HG02938 (cell line): ENCODE results near the gene NFE2L1.
A peak's percentile ranks its signal among the peaks of the same experiment; 100 is the strongest.
"Not testable (repeated sequence)": the region's sequence is repeated elsewhere in the genome, so short reads cannot be mapped to it uniquely, and the experiment has no call there.

ENCODE experiments used
- ATAC-seq: cut with Tn5 transposase; IDR thresholded peaks from one replicate; pipeline ENCODE4 v1.9.1; 2021; ENCODE audit warnings: mild to moderate bottlenecking, moderate library complexity; ENCODE audit not compliant: unreplicated experiment

Gene NFE2L1

DNA sequence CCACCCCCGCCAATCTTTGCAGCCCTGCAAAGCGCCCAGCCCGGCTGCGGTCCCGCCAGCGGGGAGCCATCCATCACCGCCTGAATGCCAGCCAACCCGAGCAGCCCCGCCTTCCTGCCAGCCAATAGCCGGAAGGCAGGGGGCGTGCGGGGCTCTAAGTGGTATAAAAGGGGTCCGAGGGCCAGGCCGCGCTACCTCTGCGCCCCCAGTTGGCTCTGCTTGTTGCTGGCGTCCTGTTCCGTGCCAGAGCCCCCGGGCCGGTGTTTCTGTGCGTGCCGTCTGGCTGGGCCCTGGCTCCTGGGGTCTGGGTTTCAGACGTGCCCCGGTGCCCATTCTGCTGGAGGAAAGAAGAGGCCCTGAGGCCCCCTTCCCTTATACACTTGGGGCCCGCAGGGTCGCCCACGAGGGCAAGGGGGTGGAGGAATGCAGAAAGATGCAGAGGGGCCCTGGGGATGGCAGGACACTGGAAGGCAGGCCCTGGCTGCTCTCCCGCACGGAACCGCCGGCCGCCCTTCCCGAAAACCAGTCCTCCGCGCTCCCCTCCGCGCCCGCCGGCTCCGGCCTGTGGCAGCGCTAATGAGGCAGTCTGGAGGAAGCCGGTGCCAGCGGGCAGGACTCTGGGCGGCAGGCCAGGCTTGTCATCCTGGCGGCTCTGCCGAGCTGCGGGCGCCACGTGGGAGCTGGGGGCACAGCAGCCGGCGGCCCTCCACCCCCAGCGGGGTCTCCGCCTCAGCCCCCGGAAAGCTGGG is 24.6 kb upstream of the NFE2L1 start:
- no peak for ATAC-seq

DNA sequence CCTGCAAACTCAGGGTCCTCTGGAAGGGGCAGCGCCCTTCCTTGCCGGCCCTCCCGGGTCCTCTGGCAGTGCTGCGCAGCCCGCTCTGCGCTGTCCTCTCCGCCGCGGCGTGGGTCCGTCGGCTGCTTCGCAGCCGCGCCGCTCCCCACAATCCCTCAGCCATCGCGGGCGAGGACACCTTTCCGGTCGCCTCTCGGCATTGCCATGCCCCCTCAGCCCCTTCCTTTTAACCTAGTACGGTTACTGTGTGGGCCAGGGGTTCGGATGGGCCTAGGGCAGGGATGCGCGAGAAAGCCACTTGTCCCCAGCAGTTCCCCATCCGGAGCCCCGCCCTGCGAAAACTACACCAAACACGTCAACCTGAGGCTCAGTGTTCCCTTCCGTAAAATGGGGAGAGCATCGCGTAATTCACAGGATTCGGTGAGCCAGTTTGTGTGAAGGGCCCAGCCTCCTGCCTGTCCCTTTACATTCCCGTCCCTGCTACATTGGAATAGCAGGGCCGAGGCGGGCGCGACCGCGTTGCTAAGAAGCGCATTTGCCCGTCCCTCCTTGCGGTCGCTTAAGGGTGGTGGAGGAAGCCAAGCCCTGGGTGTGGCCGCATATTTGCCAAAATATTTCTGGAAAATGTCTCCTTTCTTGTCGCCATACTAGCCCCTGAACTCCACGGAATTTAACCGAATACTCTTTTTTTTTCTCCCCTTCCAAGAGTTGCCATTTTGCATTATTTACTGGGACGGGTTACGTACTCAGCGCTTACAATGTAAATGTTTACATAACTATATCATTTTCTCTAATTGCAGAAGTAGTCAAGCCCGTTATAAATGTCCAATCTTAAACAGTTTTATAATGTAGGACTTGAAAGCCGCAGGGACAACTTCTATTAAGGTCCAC is 23.8 kb upstream of the NFE2L1 start:
- ATAC-seq, result peak; percentile 4

DNA sequence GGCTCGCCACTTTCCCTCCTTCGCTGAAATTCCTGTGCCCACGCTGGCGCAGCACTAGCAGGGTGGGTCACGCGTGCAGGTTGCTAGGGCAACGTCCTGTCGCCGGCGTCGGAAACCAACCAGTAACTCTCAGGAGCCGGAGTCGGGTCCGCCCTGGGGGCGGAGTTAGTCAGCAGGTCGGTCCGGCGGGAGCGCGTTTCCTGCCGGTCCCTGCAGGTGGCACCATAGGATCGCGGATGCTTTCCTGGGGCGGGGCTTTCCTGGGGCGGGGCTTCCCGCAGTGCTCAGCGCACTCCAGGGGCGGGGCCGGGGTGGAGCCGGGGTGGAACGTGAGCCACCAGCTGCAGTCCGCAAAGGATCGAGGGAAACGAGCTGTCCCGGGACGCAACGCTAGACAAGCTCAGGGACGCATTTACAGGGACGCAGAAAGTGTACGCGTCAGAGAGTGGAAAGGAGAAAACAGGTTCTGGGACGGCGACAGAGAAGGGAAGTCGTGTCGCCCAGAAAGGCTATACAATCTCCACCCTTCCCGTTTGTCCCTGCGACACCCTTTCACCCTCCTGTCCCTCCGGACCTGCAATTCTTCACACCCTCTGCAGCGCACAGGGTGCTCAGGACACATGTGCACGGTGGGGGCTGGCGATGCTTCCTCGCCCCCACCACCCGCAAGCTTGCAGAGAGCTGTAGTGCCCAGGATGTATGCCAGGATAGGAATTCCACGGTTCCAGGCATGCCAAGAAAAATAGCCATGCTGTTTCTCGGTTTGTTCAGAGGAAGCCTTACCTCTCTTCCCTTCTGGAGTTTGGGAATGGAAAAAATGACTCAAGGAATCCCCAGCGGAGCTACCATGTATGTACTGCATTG is 22.9 kb upstream of the NFE2L1 start:
- ATAC-seq, result peak; percentile 82

DNA sequence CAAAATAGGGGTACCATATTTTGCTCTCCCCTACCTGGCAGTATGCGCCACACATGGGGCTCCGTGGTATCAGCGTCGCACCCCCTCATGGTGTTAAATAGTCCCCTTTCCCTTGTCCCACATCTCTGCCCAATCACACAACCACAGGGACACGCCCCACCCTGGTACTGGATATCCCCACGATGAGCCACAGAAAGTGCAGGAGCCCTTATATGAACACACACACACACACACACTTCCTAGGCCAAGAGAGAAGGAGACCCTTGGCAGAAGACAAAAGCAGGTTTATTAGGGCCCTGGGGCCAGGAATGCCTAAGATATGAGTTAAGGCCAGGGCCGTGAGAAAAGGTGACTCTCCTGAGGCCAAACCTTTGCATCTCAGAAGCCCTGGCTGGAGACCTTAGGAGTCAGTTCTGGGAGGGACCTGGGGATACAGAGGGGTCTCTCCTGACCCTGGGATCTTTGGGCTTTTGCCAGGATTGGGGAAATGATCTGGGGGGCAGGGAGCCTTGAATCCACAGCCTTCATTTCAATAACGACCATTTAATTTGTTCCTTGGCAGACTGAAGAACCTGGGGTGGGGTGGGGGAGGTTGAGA is 22.2 kb upstream of the NFE2L1 start:
- no peak for ATAC-seq

DNA sequence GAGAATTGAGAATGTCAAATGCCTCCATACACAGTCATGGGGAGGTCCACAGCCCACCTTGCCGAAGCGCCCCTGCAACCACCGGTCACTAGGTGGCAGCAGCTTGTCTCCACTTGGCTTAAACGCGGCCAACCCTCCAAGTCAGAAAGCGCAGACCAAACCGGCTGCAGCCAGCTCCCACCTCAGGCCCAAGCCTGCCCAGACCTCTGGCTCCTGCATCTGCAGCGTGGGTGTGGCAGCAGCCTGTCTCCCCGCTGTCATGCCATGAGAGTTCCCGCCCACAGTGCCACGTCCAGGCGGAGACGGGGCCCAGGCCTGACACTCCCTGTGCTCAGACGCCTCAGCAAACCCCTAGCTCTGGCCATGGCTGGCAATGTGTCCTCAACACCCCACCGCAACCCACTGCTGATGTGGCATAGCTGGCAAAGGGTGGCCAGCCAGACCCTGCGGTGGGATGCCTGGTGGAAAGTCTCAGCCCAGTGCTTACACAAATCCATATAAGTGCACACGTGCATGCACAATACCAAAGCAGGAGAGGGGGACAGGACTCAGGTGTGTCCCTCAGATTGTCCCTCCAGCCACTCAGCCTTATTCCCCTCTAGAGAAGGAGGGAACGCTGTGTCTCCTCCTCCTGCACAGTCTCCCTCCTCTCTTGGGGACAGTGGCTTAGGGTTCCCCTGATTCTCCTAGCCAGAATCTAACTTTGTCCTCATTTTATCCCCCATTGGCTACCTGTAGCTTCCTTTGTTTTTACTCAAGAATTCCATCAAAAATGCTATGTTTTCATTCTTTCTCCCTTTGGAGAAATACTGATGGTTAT is 21.4 kb upstream of the NFE2L1 start:
- no peak for ATAC-seq

DNA sequence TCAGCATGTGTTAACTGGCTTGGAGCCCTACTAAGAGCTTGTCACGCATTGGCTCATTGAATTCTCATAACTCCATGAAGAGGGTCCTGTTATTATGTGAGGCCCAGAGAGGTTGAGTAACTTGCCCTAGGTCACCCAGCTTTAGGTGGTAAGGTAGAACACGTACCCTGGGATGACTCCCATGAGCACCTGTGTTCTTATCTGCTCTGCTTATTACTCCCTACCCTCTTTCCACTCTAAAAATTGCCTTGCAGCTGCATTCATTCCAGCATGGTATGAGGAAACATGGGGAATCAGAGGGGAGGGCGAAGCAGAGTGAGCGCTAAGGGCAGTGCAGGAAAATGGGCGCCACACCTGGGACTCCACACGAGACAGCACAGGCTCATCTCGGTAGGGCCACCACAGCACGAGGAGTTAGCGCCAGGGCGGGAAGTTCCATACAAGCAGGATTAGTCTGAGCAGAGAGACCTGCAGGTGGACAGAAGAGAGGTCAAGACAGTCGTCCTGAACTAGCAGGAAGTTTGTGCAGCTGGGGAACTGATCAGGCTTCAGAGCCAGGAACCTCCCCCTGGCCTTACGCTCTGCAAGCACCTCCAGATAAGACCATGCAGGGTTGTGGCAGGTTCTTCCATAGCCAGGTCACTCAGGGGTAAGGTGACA is 20.7 kb upstream of the NFE2L1 start:
- no peak for ATAC-seq

DNA sequence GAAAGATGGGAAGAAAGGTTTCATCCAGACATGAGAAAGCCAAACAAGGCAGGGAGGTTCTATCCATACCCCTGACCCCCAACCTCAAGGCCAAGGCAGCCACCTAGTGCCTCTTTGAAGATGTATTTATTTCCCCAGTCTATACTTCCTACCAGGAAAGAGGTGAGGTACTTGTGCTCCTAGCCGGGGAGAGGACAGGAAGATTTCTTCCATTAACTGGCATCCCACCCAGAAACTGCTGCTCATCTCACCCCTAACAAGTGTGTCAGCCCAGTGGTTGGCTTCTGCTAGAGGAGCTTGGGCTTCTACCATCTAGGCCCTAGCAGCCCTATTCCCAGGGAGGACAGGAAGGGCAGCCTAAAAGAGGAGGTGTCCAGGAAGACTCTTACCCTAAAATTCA is 19.4 kb upstream of the NFE2L1 start:
- ATAC-seq, result no peak

DNA sequence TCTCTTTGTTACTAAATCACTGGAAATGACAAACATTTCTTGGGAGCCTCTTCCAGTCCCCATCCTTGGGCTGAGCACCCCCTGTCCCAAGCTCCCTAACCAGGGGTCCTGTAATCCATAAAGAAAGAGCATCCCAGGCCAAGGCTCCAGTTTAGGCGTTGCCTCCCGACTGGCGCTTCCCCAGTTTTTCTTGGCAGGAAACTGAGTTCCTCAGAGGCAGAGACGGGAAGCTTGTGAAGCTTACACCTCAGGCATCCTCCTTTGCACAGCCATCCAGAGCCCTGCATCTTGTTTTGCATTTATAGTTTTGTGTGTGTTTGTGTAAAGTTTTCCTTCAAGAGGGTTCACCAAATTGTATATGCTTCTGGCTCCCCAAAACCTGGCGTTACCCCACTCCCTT is 17.6 kb upstream of the NFE2L1 start:
- ATAC-seq, result no peak

DNA sequence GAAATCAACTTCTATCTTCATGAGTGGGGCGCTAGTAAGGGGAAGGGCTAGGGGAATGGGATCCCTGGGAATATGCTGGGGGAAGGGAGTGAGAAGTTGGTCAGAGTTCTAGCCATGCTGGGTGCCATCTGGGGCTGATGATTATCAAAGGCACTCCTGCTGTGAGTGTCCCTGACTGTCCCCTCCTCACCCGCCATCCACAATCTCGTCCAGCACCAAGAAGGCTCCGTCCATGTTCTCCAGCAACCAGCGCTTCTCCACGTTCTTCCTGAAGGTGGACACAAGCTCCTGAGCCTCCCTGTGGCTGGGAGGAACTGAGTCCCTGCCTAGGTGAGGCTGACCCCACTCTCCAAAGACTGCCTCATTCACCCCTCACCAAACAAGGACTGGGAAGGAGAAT is 16.2 kb upstream of the NFE2L1 start:
- ATAC-seq, result no peak

DNA sequence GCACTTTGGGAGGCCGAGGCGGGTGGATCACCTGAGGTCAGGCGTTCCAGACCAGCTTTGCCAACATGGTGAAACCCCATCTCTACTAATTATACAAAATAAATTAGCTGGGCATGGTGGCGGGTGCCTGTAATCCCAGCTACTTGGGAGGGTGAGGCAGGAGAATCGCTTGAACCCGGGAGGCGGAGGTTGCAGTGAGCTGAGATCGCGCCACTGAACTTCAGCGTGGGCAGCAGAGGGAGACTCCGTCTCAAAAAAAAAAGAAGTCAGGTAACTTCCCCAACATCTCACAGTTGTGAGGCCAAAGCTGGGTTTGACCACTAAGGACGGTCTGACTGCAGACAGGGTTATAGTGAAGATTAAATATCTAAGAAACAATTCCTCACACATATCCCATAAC is 13.4 kb upstream of the NFE2L1 start:
- not testable (repeated sequence) for ATAC-seq

DNA sequence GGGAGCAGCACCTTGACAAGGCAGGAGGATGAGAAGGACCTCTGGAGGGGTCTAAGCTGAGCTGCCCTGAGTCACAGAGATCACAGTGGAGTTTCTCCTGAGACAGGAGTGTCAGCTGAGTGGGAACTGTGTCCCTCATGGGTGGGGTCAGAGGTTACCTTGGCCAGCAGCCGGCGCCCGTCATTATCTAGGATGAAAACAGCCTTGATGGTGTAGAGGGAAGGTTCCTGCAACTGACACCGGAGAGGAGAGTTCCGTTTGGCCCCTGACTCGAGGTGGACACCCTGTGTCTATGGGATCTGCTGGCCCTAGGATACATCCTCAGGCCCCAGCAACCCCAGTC is 11.5 kb upstream of the NFE2L1 start:
- no peak for ATAC-seq

DNA sequence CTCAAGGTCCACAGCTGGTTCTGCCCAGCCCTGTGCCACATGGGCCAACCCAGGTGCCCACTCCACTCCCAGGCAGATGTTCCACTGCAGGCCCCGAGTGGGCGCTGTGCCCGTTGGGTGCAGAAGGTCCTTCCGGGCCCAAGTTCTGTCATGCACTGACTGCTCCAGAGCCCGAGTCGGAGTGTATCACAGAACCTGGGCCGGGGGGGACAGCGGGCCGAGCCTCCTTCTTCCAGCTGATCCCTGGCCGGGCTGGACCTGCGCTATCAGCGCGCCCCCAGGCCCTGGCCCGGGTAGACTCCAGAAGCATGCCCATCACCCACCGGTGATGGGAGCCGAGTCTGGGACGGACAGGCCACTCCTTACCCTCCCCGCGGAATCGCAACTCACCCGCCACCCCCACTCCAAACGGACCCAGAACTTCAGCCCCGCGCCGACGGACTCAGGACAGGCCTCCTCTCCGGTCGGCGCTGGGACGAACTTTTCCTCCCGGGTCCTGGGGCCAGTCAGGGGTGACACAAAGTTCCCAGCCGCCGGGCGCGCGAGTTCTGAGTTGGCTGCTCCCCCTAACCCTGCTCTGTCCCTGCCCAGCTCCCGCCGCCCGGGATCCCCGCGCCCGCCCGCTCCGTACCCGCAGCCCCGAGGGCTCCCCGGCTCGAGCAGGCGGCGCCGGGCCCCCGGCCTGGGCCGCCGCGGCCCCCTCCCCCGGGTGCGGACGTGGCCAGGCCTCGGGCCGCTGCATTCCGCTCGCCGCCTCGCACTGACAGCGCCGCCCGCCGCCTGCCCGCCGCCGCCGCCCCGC is 10.9 kb upstream of the NFE2L1 start, which contains the start of gene COPZ2:
TSS of gene COPZ2 (minus strand) at position 762 of the 802 bp plus-strand sequence. CDS start at position 742, 20 bp downstream.
- no peak for ATAC-seq

DNA sequence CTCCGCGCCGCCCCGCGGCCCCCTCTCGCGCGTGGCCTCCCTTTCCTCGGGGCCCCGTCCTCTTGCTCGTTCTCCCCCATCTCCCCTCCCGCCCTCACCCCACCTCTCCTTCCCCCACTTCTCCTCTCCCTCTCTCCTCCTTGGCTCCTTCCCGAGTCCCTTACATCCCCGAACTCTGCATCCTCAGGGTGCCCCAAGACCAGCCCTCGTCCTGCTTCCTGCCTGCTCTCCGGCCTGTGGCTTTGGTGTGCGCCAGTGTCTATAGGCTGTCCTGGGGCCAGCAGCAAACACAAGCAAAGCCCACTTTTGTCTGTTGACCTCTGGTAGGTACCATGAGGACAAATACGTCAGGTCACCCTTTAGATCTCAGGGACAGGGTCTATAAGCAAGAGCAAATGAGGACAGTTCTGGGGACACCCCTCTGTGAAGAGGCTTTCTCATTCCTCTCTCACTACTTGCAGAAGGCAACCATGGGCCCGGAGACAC is 10.3 kb upstream of the NFE2L1 start:
- ATAC-seq, result no peak

DNA sequence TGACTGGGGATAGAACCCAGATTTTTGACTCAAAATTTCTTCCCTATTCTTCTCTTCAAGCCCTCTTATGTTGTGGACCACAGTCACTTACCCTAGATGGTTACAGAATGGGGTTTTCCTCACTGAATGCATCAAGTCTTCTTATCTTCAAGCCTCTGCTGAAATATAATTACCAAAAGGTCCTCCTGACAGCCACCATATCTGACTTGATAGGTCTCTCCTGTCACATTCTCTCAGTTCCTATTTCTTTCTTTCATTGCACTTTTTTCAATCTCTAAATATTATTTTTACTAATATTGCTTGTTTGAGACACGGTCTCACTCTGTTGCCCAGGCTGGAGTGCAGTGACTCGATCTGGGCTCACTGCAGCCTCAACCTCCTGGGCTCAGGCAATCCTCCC is 9.5 kb upstream of the NFE2L1 start:
- ATAC-seq, result no peak

DNA sequence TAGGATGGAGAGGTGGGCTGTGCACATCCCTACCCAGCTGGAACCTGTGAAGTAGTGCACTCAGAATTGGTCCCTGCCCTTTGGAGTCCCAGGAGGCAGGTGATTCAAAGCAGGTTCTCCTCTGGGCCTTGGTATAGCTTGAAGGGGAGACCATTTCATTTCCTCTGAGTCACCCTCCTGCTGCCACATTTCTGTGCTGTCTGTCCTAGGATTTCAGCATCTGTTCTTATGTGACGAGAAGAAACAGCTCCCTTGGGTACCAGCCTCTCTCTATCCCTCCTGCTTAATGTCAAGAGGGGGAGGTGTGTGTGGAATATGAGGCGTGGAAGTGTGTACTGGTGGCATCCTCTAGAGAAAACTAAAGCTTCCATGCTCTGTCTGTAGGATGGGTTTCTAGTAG is 5.0 kb upstream of the NFE2L1 start:
- no peak for ATAC-seq

DNA sequence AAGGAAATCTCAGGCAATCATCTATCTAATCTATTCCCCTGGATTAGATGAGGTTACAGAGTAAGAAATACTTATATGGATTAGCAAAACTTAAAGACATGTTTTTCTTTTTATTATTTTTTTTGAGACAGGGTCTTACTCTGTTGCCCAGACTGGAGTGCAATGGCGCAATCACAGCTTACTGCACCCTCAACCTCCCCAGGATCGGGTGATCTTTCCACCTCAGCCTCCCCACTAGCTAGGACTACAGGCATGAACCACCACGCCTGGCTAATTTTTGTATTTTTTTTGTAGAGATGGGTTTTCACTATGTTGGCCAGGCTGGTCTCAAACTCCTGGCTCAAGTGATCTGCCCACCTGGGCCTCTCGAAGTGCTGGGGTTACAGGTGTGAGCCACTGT is 3.3 kb upstream of the NFE2L1 start:
- no peak for ATAC-seq

DNA sequence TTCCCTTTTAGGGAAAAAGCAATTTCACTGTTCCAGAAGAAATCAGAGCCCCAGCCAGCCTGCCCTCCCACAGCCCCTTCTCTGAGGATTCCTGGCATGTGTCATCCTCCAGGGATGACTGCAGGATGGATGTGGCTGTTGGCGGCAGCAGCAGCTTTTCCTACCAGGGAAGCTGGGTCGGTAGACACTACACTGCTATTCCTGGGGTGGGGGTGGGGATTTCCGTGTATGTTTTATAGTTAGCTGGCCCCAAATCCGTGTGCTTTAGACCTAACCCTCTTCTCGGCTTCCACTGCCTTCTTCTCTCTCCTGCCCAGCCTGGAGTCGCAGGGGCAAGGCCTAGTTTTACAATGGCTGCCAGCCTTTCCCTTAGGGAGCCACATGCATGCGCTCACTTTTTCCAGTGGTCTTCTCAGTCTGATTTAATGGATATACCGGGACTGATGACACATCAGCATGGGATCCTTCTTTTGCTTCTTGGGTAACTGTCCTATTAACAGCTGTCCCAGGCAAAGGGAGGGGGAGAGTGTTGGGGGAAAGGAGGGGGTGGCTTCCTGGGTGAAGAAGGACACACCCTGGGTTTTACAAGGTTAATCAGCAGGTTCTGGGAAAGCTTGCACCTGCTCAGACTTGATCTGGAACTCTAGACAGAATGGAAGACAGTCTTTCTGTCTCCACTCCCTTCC is 2.7 kb upstream of the NFE2L1 start:
- ATAC-seq, result no peak

DNA sequence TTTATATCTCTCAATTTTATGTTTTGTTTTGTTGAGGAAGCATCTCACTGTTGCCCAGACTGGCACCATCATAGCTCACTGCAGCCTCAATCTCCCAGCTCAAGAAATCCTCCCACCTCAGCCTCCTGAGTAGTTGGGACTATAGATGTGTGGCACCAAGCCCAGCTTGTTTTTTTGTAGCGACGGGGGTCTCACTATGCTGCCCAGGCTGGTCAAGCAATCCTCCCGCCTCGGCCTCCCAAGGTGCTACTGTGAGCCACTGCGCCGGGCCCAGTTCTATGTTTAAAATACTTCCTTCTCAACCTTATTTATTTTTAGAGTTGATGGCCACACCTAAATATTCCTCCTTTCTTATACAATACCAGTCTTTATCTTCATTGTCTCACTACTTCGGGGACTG is 1.9 kb upstream of the NFE2L1 start:
- ATAC-seq, result no peak
